Chondrocyte (in vitro differentiated cells): Measurements from ENCODE around the gene MCF2L2. TPM values are rescaled to one million over a fixed set of nuclear protein-coding genes. Genes with fewer than 3 reads are reported as not detected.

Experiments
- DNase-seq: peaks from one replicate; pipeline ENCODE4 v3.0.0; 2021; ENCODE audit warnings: mixed read lengths, low spot score
- H3K27ac Mint-ChIP-seq: one replicate; pipeline ENCODE4 v1.8.0; 2021; ENCODE audit warnings: mild to moderate bottlenecking, moderate library complexity, mixed read lengths; ENCODE audit not compliant: unreplicated experiment
- H3K27me3 Mint-ChIP-seq: 2 replicates; pipeline ENCODE4 v1.8.0; 2021; ENCODE audit warnings: low read depth, mixed read lengths
- H3K36me3 Mint-ChIP-seq: 2 replicates; pipeline ENCODE4 v1.8.0; 2021; ENCODE audit warnings: low read depth, mixed read lengths
- H3K4me1 Mint-ChIP-seq: 2 replicates; pipeline ENCODE4 v1.8.0; 2021; ENCODE audit warnings: low read depth, mild to moderate bottlenecking, mixed read lengths
- H3K4me3 Mint-ChIP-seq: one replicate; pipeline ENCODE4 v1.8.0; 2021; ENCODE audit warnings: mild to moderate bottlenecking, moderate library complexity, mixed read lengths; ENCODE audit not compliant: unreplicated experiment
- H3K9me3 Mint-ChIP-seq: 2 replicates; pipeline ENCODE4 v1.8.0; 2021; ENCODE audit warnings: low read depth, mixed read lengths
- total RNA-seq: library from RNA; stranded (reverse); gene quantifications from 3 replicates; pipeline ENCODE4 v1.2.1, GENCODE V29; 2021
- TF ChIP-seq, protein P1 (sequence below): fragments of 200-600 bp; sonication (generic); IDR thresholded peaks from 2 replicates; pipeline ENCODE4 v1.5.0; 2021; ENCODE audit warnings: antibody characterized with exemption, mild to moderate bottlenecking, moderate library complexity

The MCF2L2 gene
- total RNA-seq, 1 donor from 2014 or later = 2.6 TPM

DNA sequence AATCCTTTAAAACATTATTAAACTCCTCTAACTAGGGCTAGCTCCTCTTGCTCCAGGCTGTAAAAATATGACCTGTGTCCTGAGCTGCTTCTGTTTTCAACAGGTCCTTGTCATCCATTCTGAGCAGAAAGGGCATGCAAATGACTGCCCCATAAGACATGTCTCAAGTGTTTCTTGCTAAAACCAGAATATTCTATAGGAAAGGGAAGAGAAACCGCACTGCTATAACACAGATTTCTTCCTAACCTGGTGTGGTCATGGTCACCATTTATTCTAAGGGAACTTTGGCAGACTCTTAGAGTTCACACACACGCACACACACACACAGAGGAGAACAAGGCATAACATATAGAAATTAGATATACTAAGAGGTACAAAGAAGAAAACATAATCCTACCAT lies 209.6 kb downstream of the MCF2L2 start:
- H3K4me1 Mint-ChIP-seq = no peaks in the 10 kb centered on the region
- TF ChIP-seq, protein P1, sequence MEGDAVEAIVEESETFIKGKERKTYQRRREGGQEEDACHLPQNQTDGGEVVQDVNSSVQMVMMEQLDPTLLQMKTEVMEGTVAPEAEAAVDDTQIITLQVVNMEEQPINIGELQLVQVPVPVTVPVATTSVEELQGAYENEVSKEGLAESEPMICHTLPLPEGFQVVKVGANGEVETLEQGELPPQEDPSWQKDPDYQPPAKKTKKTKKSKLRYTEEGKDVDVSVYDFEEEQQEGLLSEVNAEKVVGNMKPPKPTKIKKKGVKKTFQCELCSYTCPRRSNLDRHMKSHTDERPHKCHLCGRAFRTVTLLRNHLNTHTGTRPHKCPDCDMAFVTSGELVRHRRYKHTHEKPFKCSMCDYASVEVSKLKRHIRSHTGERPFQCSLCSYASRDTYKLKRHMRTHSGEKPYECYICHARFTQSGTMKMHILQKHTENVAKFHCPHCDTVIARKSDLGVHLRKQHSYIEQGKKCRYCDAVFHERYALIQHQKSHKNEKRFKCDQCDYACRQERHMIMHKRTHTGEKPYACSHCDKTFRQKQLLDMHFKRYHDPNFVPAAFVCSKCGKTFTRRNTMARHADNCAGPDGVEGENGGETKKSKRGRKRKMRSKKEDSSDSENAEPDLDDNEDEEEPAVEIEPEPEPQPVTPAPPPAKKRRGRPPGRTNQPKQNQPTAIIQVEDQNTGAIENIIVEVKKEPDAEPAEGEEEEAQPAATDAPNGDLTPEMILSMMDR = no peak

DNA sequence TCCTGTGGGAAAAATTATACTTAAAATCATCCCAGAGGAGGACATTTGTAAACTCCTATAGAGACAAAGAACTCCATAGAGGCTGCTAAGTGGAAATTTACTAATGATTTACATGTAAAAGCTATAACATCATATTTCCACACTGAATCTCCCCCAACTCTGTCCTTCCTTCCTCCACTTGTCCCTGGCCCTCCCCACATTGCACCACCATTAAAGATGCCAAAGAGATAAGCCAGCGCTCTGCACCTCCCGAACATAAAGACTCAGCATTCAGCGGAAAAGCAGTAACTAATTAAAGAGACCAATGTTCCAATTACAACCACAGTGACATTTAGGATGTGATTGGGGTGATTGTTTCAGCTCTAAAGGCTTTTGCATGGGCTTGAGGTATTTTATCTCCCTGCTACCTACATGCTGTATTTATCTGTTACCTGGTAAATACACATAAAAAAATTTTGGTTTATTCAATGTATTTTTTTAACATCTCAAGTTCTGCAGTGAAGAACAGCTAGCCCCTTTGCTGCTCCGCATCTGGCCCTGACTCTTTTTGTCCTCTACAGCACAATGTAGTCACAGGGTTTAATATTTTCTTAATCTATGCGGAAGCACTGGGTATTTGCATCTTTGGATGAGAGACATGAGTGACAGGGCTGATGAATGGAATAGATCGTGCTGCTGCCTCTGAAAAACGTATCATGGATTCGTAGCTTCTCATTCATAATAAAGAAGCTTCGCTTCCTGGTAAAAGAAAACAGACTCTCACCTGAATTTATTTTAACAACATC lies 210.7 kb downstream of the MCF2L2 start:
- H3K4me1 Mint-ChIP-seq = no peaks in the 10 kb centered on the region
- H3K27me3 Mint-ChIP-seq = peaks cover 7% of the 10 kb centered on the region
- no peaks in the 10 kb centered on the region for H3K36me3 Mint-ChIP-seq
- TF ChIP-seq, protein P1 = no peak
- no peak overlapping the region for H3K27ac Mint-ChIP-seq
- H3K9me3 Mint-ChIP-seq = no peaks in the 10 kb centered on the region
- no peak overlapping the region for H3K4me3 Mint-ChIP-seq
- no peak for DNase-seq

More for the DNA sequence above, 209.6 kb downstream of the MCF2L2 start:
- H3K9me3 Mint-ChIP-seq = no peaks in the 10 kb centered on the region
- no peak overlapping the region for H3K4me3 Mint-ChIP-seq
- no peak for DNase-seq
- no peaks in the 10 kb centered on the region for H3K36me3 Mint-ChIP-seq
- H3K27me3 Mint-ChIP-seq = peaks cover 7% of the 10 kb centered on the region
- H3K27ac Mint-ChIP-seq = no peak overlapping the region

DNA sequence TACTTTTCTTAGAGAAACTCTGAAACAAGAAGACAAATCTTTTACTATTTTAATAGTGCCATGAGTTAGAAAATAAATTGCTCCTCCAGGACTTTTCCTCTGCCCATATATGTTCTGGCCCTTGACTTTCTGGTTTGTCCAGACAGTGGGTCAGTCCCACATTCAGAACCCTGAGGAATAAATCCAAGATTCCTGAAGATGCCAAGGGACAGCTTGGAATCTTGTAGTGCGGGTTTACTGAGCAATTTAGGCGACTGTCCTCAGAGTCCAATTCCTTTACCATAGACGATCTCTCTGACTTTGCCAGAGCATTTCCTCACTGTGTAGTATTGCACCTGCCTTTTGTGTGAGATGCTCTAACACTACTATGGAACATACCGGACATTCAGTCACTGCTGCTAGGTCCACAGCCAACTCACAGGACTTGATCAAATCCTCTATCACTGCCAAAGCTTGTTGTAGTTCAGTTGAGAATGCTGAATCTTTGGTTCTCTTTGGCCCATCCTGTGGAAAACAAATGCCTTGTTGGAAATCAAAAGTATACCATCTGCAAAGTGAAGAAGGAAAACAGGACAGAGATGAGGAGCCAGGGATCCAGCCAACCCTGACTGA lies 212.7 kb downstream of the MCF2L2 start:
- no peak for DNase-seq
- TF ChIP-seq, protein P1 = no peak
- Mint-ChIP-seq H3K4me3 (no peak overlapping the region), H3K36me3 (no peaks in the 10 kb centered on the region), H3K27ac (no peak overlapping the region), H3K27me3 (peaks cover 7% of the 10 kb centered on the region), H3K9me3 (no peaks in the 10 kb centered on the region), H3K4me1 (no peaks in the 10 kb centered on the region)

DNA sequence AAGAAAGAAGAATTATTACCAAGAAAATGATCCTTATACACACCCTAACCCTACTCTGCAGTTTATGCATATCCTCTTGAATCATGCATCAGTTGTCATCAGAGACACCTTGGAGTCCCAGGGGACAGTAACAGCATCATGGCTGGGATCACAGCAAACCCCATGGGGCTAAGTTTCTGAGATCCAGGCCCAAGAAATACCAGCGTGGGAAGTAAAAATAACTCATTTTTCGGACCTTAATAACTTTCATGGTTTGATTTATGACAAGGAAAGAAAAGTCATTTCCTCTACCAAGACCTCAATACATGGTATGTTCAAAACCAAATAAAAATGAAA lies 214.2 kb downstream of the MCF2L2 start:
- Mint-ChIP-seq H3K27me3 (peaks cover 7% of the 10 kb centered on the region), H3K27ac (no peak overlapping the region), H3K4me1 (no peaks in the 10 kb centered on the region), H3K9me3 (no peaks in the 10 kb centered on the region), H3K36me3 (no peaks in the 10 kb centered on the region), H3K4me3 (no peak overlapping the region)
- DNase-seq = no peak
- TF ChIP-seq, protein P1 = no peak

DNA sequence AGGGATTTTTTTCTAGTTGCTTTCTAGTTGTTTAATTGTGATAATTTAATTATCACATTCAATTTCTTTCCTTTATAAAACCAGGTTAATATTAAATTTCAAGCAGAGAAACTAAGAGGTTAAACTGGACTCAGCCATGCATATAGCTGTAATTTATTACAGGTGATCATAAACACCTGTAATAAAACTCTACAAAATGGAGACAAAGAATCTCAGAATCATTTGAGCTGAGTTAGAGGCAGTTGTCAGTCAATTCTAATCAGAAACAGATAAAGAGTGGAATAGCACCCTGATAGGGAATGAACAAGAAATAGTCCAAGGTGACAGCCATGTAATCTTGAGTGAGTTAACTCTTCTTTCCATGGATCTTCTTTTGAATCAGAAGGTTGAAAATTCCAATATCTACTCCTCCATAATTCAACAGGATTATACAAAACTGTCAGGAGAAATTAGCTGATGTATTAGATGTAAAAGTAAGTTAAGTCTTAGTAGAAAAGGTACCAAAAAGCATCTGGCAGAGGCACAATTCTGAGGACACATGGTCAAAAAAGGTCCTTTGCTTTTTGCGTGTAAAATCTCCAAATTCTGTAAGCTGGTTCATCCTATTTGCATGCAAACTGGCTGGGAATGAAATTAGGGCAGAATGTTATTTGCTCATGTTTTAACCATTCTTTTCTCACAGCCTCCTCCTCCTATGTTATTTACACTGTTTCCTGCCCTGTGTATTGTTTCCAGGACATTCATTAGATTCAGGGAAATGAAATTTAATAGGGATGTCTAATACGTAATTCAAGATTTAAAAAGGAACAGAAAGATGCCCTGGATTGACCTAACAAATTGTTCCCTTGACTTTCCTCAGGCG lies 214.8 kb downstream of the MCF2L2 start:
- no peak for DNase-seq
- Mint-ChIP-seq H3K27ac (no peak overlapping the region), H3K4me1 (no peaks in the 10 kb centered on the region), H3K27me3 (peaks cover 3% of the 10 kb centered on the region), H3K9me3 (no peaks in the 10 kb centered on the region), H3K4me3 (no peak overlapping the region), H3K36me3 (no peaks in the 10 kb centered on the region)
- TF ChIP-seq, protein P1 = no peak
